ENCODE measurements around the gene FOXL2NB.

The FOXL2NB gene

GRCh38 chr3:138944929-138945708, 1.9 kb upstream of the FOXL2NB start:
- DNase-seq (ENCODE audit: low read depth in 3 of 3): no peak

GRCh38 chr3:138945709-138946662, 1.0 kb upstream of the FOXL2NB start:
- no peak for DNase-seq (ENCODE audit: low read depth in 3 of 3)

- no peak for DNase-seq (ENCODE audit: low read depth in 3 of 3)
Measured at GRCh38 chr3:138947495-138948121, 591 bp downstream of the FOXL2NB start.

GRCh38 chr3:138948371-138949001, 1.5 kb downstream of the FOXL2NB start:
- no peak for DNase-seq (ENCODE audit: low read depth in 3 of 3)

- DNase-seq (ENCODE audit: low read depth in 3 of 3): no peak
Measured at GRCh38 chr3:138949002-138949418, 2.0 kb downstream of the FOXL2NB start.

- no peak for DNase-seq (ENCODE audit: low read depth in 3 of 3)
Measured at GRCh38 chr3:138949445-138950005, 2.5 kb downstream of the FOXL2NB start.

- no peak for DNase-seq (ENCODE audit: low read depth in 3 of 3)
Measured at GRCh38 chr3:138950006-138950644, 3.1 kb downstream of the FOXL2NB start.

- no peak for DNase-seq (ENCODE audit: low read depth in 3 of 3)
Measured at GRCh38 chr3:138950701-138951100, 3.7 kb downstream of the FOXL2NB start.

- no peak for DNase-seq (ENCODE audit: low read depth in 3 of 3)
Measured at GRCh38 chr3:138960417-138960852, 13.4 kb downstream of the FOXL2NB start.

- no peak for DNase-seq (ENCODE audit: low read depth in 3 of 3)
Measured at GRCh38 chr3:138962854-138963560, 16.0 kb downstream of the FOXL2NB start.

GRCh38 chr3:138964264-138964663, 17.2 kb downstream of the FOXL2NB start:
- DNase-seq (ENCODE audit: low read depth in 3 of 3): no peak

GRCh38 chr3:138964923-138965322, 17.9 kb downstream of the FOXL2NB start:
- DNase-seq (ENCODE audit: low read depth in 3 of 3): no peak

GRCh38 chr3:138971766-138972320, 24.8 kb downstream of the FOXL2NB start:
- no peak for DNase-seq (ENCODE audit: low read depth in 3 of 3)

- DNase-seq (ENCODE audit: low read depth in 3 of 3): no peak
Measured at GRCh38 chr3:138972941-138973340, 25.9 kb downstream of the FOXL2NB start.

- DNase-seq (ENCODE audit: low read depth in 3 of 3): no peak
Measured at GRCh38 chr3:138974462-138974861, 27.4 kb downstream of the FOXL2NB start.

GRCh38 chr3:138975351-138975750, 28.3 kb downstream of the FOXL2NB start:
- no peak for DNase-seq (ENCODE audit: low read depth in 3 of 3)

GRCh38 chr3:138976047-138976446, 29.0 kb downstream of the FOXL2NB start:
- DNase-seq (ENCODE audit: low read depth in 3 of 3): no peak

GRCh38 chr3:138984816-138985215, 37.8 kb downstream of the FOXL2NB start:
- DNase-seq (ENCODE audit: low read depth in 3 of 3): no peak

- DNase-seq (ENCODE audit: low read depth in 3 of 3): no peak
Measured at GRCh38 chr3:138985932-138986331, 38.9 kb downstream of the FOXL2NB start.

- DNase-seq (ENCODE audit: low read depth in 3 of 3): no peak
Measured at GRCh38 chr3:138987181-138987580, 40.2 kb downstream of the FOXL2NB start.
